WI38 (cell line): Measurements from ENCODE around the gene MST1.

Source experiments
- H3K4me3 ChIP-seq: 2 replicates; pipeline ENCODE4 v1.5.1; 2011; ENCODE audit warnings: low read depth, mild to moderate bottlenecking, control low read depth, low read length
- TF ChIP-seq, protein P1 (sequence below): IDR thresholded peaks from 2 replicates; pipeline ENCODE4 v1.5.1; 2012; ENCODE audit warnings: low read depth, mild to moderate bottlenecking, control low read depth, low read length

The MST1 gene

DNA sequence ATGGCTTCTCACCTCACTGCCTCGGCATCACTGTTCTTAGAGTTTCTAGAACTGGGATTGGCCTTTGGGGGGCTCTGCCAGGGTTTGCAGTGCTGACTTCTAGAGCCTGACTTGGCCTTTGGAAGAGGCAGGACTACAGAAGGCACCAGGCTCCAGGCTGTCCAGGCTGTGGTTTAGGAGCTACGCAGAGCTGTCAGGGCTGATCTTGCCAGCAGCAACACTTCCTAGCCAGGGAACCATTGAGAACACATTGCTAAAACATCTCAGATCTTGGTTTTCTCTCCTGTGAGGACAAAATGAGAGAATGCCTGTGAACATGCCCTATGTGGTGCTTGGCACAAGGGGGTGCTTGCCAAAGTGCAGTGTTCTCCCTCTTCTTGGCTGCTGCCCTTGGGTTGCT, 49.7 kb downstream of the MST1 start:
- H3K4me3 ChIP-seq, result no peak overlapping the region
- TF ChIP-seq, protein P1, sequence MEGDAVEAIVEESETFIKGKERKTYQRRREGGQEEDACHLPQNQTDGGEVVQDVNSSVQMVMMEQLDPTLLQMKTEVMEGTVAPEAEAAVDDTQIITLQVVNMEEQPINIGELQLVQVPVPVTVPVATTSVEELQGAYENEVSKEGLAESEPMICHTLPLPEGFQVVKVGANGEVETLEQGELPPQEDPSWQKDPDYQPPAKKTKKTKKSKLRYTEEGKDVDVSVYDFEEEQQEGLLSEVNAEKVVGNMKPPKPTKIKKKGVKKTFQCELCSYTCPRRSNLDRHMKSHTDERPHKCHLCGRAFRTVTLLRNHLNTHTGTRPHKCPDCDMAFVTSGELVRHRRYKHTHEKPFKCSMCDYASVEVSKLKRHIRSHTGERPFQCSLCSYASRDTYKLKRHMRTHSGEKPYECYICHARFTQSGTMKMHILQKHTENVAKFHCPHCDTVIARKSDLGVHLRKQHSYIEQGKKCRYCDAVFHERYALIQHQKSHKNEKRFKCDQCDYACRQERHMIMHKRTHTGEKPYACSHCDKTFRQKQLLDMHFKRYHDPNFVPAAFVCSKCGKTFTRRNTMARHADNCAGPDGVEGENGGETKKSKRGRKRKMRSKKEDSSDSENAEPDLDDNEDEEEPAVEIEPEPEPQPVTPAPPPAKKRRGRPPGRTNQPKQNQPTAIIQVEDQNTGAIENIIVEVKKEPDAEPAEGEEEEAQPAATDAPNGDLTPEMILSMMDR, result no peak

DNA sequence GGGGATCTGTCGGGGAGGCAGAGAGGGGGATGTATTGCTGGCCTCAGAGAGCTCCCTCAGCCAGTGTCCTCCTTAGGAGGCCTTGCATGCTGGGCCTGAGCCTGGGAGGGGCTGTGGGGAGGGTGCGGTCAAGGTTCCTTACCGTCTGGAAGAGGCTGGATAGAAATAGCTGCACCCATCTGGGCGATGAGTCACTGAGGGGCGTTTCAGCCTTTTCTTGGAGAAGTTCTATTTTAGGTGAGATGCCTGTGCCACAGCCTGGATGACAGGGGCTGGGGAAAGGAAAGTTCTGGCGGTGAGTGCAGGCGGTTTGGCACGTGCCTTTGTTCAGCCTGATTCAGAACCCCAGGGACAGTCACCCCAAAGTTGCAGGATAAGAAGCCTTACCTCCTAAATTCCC, 50.8 kb downstream of the MST1 start:
- TF ChIP-seq, protein P1, result no peak
- H3K4me3 ChIP-seq, result no peak overlapping the region

DNA sequence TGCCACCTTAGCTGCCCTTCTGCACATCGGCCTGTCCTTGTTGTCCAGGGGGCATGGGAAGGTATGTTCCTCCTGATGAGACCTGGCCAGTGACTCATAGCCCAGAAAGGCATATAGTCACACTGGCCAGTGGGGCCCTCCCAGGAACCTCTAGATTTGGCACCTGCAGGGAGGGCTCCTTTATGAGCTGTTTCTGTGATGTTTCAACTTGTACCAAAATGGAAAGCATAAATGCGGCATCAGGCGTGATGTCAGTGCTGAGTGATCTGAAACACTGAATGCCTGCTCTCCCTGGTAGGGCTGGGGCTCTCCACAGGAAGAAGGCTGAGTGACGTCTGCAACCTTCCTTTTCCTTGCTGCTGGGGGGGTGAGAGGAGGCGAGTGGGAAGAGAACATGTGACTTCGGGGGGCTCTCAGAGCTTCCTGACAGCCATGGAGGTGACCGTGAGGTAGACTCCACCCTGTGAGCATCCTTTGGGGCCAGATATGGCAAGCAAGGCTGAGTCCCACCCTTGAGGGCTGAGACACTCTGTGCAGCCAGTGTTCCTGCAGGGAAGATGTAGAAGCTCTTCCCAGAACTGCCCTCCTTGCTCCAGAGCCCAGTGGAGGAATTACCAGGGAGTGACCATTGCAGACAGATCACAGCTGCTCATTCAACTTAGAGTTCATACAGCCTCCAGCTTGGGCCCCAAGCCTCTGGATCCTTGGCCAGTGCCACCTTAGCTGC, 52.2 kb downstream of the MST1 start:
- H3K4me3 ChIP-seq, result no peak overlapping the region
- TF ChIP-seq, protein P1, result no peak

DNA sequence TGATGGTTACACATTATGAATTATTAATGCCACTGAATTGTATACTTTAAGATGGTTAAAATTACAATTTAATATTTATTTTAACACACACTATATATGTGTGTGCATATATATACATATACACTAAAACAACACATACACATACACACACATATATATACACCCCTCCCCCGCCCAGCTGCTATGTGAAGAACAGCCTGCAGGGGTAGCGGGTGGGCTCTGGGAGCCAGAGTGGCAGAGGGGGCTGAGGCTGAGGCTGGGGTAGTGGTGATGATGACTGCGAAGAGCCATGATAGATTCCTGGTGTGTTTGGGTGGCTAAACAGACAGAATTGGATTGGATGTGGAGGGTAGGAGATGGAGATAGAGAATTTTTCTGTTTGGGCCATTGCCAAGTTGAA, 54.5 kb downstream of the MST1 start:
- no peak overlapping the region for H3K4me3 ChIP-seq
- TF ChIP-seq, protein P1, result no peak
